HG02884 (cell line): ENCODE results near the gene PLSCR5.

Experiments used
- ATAC-seq: cut with Tn5 transposase; IDR thresholded peaks from one replicate; pipeline ENCODE4 v1.9.1; 2021; ENCODE audit warnings: mild to moderate bottlenecking, moderate library complexity; ENCODE audit not compliant: unreplicated experiment

Gene PLSCR5, protein sequence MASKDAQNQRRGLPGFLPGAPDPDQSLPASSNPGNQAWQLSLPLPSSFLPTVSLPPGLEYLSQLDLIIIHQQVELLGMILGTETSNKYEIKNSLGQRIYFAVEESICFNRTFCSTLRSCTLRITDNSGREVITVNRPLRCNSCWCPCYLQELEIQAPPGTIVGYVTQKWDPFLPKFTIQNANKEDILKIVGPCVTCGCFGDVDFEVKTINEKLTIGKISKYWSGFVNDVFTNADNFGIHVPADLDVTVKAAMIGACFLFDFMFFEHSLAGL

DNA sequence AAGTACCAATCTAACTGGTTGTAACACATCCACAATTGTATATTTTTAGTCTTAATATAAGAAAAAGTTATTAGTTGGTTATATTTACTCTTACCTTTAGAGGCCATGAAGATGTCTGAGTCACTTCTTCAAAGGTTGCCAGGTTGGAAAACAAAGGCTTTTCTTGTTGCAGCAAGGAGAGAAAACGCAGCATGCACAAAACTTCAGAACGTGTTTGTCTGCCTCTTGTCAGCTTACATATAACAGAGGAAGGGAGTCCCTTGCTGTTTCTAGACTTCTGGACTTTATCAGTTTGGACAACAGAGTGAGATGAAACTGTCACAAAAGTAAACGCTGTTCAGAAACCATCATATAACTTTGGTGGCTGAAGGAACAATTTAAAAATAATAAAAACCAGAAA lies at the start of gene PLSCR5:
Gene PLSCR5, minus strand, starts transcription at position 241 of the 400 bp plus-strand sequence. Its CDS starts 134 bp downstream, at position 107.
- ATAC-seq: no peak

DNA sequence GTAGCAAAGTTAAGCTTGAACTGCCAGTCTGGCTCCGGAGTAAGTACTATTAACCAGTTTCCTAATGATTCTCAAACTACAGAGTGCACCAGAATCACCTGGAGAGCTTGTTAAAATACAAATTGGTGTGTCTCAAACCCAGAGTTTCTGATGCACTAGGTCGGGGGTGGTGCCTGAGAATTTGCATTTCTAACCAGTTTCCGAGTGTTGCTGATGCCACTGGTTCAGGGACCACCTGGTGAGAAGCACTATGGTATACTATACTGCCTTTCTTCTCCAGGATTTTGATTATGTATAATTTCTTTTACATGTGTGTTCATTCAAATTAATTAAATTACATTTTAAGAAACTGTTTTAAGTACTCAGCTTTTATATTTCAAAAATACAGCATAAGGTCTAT lies 48.8 kb upstream of the PLSCR5 start:
- ATAC-seq: no peak

DNA sequence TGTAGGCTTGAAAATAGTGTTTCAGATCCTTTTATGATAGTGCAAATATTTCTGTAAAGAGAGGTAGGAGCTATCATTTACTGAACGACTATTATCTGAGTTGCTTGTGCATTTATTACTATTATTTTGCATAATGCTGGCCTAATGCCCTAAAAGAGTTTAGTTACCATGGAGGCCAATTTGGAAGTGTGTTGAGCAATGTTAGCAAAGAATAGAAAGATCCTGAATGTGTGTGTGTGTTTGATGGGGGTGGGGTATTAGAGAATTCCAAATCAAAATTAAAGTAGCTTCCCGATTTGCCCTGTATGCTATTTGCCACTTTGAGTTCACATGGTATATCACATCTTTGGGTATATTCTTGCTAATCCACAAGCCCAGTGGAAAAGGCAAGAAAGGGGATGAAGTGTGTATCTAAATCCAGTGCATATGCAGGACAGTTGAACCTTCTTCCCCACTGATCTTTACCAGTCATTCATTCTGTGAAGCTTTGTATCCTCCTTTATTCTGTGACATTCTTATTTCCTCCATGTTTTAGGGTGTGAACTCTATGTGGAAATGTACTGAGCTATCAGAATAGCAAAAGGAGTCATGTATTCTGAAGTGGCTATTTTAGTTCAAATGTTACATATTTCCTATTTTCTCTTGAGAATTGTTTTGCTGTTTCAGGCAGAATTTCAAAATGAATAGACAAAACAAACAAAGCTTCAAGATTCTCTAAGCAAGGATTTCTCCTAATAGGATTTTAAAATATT lies 45.7 kb upstream of the PLSCR5 start:
- no peak for ATAC-seq

DNA sequence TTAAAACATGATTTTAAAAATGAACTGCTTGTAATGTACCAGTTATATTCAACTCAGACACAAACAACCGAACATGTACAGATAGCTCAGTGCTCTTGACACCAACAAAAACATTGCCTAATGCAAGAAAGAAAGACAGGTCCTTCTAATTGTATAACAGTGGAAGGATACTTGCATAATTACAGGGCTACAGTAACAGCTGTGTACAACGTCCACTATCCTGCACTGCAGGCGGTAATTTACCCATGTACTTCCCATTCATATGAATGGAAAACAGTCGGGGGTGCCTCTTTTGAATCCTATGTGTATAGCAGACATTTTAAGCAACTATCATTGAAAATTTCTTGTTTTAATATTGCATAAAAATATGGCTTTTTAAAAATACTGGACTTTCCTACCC lies 41.1 kb upstream of the PLSCR5 start:
- ATAC-seq: no peak

DNA sequence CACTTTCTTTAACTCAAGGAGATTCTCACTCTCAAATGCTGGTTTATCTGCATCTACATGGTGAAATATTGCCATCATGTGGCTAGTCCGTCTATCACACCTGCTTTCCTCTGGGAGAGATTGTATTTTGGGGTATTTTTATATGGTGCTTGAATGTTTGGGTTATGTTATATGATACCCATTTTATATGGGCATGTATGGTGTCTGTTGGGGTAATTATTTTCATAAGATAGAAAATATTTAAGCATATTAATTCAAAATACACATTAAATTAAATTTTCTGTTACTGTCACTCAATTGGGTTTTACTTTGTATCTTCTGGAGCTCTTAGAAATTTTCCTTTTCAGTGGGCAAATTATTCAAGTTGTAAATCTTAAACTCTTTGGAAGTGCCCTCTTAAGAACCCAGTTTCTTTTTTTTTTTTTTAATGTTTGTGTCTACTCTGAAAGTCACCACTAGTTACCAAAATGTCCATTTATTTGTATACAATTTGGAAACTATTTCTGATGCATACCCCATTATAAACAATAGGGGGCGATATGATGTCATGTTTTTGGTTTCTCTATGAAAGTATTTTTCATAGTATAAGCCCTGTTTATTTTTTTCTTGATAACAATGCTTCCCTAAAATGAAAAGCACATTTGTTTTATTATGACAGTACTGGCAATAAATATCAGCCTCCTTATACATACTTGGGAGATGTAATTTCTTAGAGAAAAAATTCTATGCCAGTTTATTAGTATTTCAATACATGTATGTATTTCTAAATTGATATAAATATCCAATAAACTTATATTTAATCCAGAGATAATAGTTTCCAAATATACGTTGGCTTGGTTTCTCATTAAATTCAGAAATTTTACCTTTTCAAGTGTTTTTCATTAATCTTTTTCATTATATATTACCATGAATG lies 36.1 kb upstream of the PLSCR5 start:
- ATAC-seq: peak; percentile 75

DNA sequence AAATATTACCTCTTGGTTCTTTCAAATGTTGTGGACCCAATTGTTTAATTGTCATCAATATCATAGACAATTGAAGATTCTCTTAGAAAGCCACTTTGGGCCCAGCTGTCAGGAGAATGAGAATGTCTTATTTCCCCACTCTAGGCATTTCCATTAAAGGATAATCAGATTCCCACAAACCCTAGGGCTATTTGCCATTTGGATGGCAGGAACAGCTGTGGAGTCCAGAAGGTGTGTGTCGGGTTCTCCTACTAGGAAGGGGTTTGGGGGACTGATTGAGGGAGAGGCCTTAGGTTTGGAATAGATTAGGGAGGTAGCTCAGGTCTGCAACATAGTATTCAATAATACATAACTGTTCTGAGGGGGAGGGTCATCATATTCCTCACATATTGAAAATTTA lies 35.2 kb upstream of the PLSCR5 start:
- no peak for ATAC-seq

DNA sequence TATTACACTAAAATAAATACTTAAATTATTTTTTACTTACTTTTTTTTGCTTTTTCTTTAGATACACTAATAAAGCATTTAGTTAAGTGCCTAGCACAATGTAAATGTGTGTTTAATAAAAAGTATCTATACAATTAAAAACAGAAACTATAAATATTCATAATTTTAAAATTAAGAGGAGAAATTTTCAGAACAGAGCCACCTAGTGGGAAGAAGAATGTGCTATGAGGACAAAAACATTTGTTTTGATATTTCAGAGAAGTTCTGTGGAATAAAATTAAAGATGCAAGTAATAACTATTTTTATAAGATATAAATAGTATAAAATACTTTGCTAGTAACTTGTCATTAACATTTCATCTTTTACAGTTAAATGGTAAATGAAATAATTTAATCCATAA lies 33.6 kb upstream of the PLSCR5 start:
- no peak for ATAC-seq

DNA sequence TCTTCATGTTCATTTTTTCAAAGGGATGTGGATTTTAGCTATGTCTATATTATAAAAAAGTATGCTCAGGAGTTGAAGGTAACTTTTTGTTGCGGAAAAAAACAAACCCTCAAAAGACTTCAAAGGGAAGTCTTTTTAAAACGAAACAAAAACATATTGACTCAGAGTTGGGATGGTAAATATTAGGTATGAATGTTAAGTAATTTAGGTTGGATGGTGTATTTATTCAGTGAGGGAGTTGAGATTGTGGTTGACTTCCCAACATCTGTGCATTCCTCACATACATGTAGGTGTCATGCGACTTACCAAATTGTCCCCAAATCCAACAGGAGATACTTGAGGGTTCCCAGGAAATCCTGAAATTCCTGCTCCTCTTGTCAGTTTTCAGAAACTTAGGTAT lies 32.7 kb upstream of the PLSCR5 start:
- no peak for ATAC-seq

DNA sequence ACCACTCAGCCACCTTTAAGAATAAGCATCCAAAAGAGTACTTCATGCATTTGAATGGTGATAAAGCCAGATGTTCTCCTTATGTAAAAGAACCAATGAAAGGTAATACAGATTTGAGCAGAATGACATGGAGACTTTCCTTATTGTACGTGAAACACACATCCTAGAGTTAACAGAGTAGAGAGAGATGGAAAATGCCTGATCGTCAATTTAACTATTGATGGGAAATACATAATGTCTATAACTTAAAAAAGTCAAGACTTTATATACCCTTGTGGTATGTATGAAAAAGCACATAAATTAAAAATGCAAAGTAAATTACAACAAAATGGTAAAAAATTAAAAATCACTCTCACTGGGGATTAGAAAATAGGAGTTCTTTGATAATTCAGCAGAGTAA lies 31.7 kb upstream of the PLSCR5 start:
- no peak for ATAC-seq

DNA sequence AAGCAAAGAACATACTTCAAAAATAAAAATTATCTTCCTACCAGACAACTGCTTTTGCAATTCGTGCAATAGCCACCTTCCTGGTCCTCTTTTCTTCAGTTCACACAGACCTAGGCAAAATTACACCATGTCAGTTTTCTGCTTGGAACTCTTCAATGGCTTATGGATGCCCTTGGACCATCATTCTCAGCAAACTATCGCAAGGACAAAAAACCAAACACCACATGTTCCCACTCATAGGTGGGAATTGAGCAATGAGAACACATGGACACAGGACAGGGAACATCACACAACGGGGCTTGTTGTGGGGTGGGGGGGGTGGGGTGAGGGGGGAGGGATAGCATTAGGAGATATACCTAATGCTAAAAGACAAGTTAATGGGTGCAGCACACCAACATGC lies 29.2 kb upstream of the PLSCR5 start:
- ATAC-seq: no peak

DNA sequence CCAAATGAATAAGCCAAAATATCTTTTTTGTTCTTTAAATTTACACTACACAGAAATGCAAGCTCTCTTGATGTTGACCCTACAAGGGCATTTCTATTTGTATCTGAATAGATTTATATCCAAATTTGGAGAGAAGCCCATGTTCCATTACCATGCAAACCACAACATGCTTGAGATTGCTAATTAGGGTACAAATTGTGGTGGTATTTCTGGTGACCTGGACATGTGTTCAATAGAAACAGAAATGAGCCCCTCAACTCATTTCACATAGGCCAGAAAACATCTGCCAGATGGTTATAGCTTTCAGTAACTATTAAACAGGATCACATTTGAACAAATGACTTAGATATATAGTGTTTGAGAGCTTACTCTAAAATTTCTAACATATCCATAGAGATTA lies 23.5 kb upstream of the PLSCR5 start:
- ATAC-seq: no peak

DNA sequence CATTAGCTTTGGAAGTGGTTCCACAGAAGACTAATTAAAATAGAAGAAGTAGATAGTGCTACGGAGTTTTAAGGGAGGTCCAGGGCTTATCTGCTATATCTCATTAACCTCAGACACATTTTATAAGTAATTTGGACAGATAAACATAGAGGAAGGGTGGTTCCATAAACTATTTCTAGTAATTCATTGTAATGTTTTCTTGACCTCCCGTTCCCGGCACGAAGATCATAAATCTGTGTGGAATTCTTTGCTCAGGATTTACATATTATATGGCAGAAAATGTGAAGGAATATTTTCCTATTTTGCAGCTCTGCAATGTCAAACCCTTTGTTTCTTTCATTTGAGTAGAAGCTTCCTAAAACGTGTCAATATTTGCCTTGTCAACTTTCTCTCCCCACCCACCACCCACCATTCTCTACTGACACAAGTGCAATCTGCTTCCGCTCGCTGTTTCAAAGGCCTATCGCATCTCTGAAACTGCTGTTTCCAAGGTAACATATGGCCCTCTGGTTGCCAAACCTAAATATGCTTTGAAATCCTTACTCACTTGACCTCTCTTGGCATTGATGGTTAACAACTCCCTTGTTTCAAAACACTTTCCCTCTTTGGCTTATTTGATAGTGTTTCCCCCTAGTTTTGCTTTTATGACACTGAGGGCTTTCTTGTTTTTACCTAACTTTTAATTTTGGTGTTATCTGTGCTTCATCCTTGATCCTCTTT lies 21.4 kb upstream of the PLSCR5 start:
- no peak for ATAC-seq

DNA sequence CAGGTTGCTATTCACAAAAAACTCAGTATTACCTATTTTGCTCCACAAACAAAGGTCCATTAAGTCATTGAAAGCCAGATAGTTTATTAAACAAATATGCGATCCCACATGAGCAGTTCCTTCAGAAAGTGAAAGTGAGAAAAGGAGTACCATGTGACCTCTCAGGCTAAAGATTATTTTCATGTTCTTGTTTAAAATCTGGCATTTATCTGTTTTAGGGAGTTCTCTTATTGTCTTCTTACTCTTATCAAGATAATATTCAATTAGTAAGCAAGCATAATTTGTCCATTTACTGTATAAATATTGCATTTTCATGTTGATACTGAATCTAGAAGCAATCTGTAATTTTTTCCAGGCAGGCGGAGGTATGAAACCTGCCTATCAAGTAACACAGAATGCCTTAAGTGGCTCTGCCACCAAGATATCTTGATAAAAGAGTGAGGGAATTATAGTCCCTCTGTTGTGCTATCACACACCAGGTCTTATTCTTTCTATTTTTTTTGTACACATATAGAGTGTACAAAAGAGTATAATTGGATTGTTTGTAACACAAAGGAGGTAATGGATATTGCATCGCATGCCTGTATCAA lies 20.1 kb upstream of the PLSCR5 start:
- peak; percentile 84 for ATAC-seq

DNA sequence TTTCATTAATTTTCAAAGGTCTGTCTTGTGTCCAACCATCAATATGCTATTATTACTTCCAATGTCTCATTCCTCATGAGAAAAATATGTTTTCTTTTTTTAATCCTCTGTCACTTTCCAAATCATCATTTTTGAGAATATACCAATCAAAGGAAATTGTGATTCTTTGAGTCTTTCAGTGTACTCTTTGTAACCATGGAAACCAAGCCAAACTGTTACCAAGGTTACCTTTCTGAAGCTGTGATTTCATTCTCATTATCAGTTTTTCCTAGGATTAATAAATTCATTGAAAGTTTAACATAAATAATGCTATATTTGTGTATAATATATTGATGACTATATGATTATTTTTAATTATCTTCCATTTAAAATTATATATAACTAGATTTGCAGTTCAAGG lies 16.6 kb upstream of the PLSCR5 start:
- ATAC-seq: no peak

DNA sequence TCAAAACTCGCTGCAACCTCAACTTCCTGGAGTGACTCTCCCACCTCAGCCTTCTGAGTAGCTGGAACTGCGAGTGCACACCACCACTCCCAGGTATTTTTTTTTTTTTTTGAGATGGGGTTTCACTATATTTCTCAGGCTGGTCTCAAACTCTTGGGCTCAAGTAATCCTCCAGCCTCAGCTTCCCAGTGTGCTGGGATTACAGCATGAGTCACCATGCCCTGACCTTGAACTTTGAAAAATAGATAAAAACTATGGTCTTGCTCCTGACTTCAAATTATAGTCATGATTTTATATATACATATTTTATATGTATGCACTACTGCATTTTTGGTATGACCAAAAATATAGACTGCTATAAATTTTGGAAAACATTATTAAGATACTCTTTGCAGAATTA lies 6.9 kb upstream of the PLSCR5 start:
- no peak for ATAC-seq

DNA sequence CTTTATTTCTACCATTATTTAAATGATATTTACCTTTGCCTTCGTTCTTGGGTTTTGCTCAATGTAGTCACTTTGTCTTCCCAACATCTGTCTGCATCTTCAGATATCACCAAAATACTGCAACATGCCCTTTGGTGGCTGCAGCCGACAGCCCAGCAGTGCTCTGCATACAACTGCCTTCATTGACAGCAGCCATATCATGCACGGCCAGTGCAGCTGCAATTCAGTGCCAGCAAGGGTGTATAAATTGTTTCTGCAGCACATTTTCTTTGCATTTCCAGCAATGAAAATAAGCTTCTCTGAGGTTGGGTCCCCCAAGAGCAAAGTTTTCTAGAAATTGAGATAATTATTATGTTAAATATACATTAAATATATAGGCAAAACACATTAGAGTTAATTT lies 6.0 kb upstream of the PLSCR5 start:
- no peak for ATAC-seq

DNA sequence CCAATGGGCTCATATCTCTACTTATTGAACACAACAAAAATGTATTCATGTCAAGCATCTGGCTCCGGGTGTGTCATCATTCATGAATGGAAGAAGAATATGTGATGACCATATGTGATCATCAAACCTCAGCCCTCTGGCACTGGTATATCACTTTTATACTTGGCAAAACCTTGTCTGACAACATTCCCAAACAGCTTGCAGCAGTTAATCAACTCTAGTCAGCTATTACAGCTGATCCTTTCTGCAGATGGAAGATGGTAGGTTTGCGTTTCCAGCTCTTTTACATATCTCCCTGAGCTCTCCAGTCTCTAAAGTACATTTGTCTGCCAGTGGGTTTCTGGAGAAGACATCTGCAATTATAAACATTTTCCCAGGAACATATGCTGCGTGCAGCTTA lies 6.6 kb downstream of the PLSCR5 start:
- no peak for ATAC-seq

DNA sequence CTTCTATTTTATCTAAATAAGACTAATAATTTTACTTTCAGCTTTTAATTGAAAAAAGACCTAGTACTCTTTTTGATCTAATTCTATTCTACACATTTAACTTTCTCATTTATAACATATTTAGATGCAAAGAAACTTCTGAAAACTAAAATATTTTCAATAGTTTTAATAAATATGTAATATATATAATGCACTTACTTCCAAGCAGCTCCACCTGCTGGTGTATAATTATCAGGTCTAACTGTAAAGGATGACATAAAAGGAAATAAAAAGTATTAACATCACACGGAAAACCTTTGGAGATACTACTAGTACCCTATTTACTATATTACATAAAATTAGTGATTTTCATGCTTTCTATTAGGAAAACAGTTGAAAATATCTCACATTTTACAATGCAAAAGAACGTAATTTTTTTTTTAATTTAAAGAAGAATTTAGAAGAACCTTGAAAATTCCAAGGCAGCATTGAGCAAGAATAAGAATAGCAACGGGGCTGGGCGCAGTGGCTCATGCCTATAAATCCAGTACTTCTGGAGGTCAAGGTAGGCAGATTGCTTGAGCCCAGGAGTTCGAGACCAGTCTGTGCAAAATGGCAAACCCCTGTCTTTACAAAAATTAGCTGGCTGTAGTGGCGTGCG lies 10.2 kb downstream of the PLSCR5 start:
- no peak for ATAC-seq

DNA sequence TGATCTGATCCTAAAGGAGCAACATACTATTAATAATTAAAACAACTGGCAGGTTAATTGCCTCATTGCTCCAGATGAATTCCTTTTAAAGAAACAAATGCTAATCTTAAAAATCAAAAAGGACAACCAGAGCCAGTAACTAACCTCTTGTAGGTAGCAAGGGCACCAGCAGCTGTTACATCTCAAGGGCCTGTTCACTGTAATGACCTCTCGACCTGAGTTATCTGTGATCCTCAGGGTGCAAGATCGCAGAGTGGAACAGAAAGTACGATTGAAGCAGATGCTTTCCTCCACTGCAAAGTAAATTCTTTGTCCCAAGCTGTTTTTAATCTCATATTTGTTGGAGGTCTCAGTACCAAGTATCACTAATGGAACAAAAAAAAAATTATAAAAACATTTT lies 11.4 kb downstream of the PLSCR5 start:
- ATAC-seq: no peak

DNA sequence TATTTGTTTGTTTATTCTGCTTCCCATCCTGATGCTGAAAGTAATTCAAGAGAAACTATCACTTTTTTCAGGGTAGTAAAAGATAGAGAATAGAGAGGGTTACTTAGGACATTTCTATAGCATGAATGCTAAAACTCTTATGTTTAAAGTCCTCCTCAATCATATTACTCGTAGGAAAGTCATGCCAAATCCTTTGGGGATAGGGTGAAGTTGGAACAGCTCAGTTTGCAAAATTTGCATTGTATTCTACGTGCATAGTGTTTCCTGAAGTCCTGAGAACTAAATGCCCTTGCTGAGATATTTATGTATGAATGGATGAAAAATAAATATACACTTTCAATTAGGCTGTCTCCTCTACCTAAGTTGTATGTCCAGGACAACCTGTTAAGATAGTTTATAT lies 14.6 kb downstream of the PLSCR5 start:
- ATAC-seq: no peak
